ENCODE results near the gene PANX2.

GRCh38 chr22:50175921-50176849 lies 5.7 kb downstream of the PANX2 start:
- no peak for TF ChIP-seq POLR2A (IDR thresholded peaks at IDR 0.05)
- TF ChIP-seq, protein P1, sequence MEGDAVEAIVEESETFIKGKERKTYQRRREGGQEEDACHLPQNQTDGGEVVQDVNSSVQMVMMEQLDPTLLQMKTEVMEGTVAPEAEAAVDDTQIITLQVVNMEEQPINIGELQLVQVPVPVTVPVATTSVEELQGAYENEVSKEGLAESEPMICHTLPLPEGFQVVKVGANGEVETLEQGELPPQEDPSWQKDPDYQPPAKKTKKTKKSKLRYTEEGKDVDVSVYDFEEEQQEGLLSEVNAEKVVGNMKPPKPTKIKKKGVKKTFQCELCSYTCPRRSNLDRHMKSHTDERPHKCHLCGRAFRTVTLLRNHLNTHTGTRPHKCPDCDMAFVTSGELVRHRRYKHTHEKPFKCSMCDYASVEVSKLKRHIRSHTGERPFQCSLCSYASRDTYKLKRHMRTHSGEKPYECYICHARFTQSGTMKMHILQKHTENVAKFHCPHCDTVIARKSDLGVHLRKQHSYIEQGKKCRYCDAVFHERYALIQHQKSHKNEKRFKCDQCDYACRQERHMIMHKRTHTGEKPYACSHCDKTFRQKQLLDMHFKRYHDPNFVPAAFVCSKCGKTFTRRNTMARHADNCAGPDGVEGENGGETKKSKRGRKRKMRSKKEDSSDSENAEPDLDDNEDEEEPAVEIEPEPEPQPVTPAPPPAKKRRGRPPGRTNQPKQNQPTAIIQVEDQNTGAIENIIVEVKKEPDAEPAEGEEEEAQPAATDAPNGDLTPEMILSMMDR (IDR thresholded peaks at IDR 0.05), result no peak
